Stimulated activated CD4-positive, alpha-beta T cell treated with anti-CD3 and anti-CD28 coated beads, Interleukin-2, amount 100 ng/mL, for 24 hours (primary cell): ENCODE measurements around the gene CXXC5.

Experiments
- DNase-seq, 2 donors: peaks; one replicate each; pipeline ENCODE4 v3.0.0-alpha.2; 2020

CXXC5 gene

GRCh38 chr5:139638736-139639618 is 9.2 kb upstream of the CXXC5 start:
- DNase-seq: peak in 1 of 2 donors; percentile 17

GRCh38 chr5:139639619-139640380 is 8.3 kb upstream of the CXXC5 start:
- DNase-seq: peak in 1 of 2 donors; percentile 16

GRCh38 chr5:139640421-139641115 is 7.6 kb upstream of the CXXC5 start:
- DNase-seq: no peak

- no peak for DNase-seq
Measured at GRCh38 chr5:139641116-139642080, 6.8 kb upstream of the CXXC5 start.

GRCh38 chr5:139642213-139642612 is 5.9 kb upstream of the CXXC5 start:
- no peak for DNase-seq

GRCh38 chr5:139642891-139643871 is 5.0 kb upstream of the CXXC5 start:
- no peak for DNase-seq

GRCh38 chr5:139644001-139644456 is 4.1 kb upstream of the CXXC5 start:
- DNase-seq: no peak

GRCh38 chr5:139644646-139645429 is 3.3 kb upstream of the CXXC5 start:
- DNase-seq: no peak

- DNase-seq: no peak
Measured at GRCh38 chr5:139645430-139645871, 2.7 kb upstream of the CXXC5 start.

GRCh38 chr5:139646111-139646510 is 2.0 kb upstream of the CXXC5 start:
- DNase-seq: no peak

GRCh38 chr5:139646912-139647505 is 1.1 kb upstream of the CXXC5 start:
- no peak for DNase-seq

- DNase-seq: no peak
Measured at GRCh38 chr5:139647506-139648204, 494 bp upstream of the CXXC5 start.

- no peak for DNase-seq
Measured at GRCh38 chr5:139649082-139649991, 1.2 kb downstream of the CXXC5 start.

GRCh38 chr5:139650031-139650688 is 2.0 kb downstream of the CXXC5 start:
- peak in 1 of 2 donors; percentile 49 for DNase-seq

- DNase-seq: no peak
Measured at GRCh38 chr5:139650689-139651042, 2.5 kb downstream of the CXXC5 start.

- DNase-seq: no peak
Measured at GRCh38 chr5:139651043-139651834, 3.1 kb downstream of the CXXC5 start.
